ENCODE data around the gene IGFBP2.

IGFBP2 gene

GRCh38 chr2:216665717-216666116 lies 32.5 kb downstream of the IGFBP2 start:
- TF ChIP-seq TAF1 (IDR thresholded peaks at IDR 0.05; ENCODE audit: low read depth, low read length), result no peak
- TF ChIP-seq POU2F2 (IDR thresholded peaks at IDR 0.05; ENCODE audit: low read depth, low read length), result no peak
- TF ChIP-seq POLR2A (IDR thresholded peaks at IDR 0.05; ENCODE audit: low read depth, low read length), result no peak
- no peak for TF ChIP-seq PAX5 (IDR thresholded peaks at IDR 0.05; ENCODE audit: insufficient read depth, low read length, severe bottlenecking)
- TF ChIP-seq SPI1 (IDR thresholded peaks at IDR 0.05; ENCODE audit: low read depth, low read length), result no peak
- TF ChIP-seq POLR2AphosphoS5 (IDR thresholded peaks at IDR 0.05; ENCODE audit: low read depth, low read length), result no peak
- DNase-seq (ENCODE audit: insufficient read length, low spot score) (no peak), FAIRE-seq (no peak)

- DNase-seq (ENCODE audit: insufficient read length, low spot score) (peak; percentile 66), FAIRE-seq (peak; percentile 99)
- TF ChIP-seq PAX5 (IDR thresholded peaks at IDR 0.05; ENCODE audit: insufficient read depth, low read length, severe bottlenecking) (no peak), SPI1 (IDR thresholded peaks at IDR 0.05; ENCODE audit: low read depth, low read length) (no peak), POLR2AphosphoS5 (IDR thresholded peaks at IDR 0.05; ENCODE audit: low read depth, low read length) (no peak), TAF1 (IDR thresholded peaks at IDR 0.05; ENCODE audit: low read depth, low read length) (no peak), POLR2A (IDR thresholded peaks at IDR 0.05; ENCODE audit: low read depth, low read length) (no peak), POU2F2 (IDR thresholded peaks at IDR 0.05; ENCODE audit: low read depth, low read length) (no peak)
Observed at GRCh38 chr2:216666461-216667233, 33.4 kb downstream of the IGFBP2 start.

- FAIRE-seq (no peak), DNase-seq (ENCODE audit: insufficient read length, low spot score) (no peak)
- TF ChIP-seq POLR2AphosphoS5 (IDR thresholded peaks at IDR 0.05; ENCODE audit: low read depth, low read length), result no peak
- TF ChIP-seq POLR2A (IDR thresholded peaks at IDR 0.05; ENCODE audit: low read depth, low read length), result no peak
- TF ChIP-seq POU2F2 (IDR thresholded peaks at IDR 0.05; ENCODE audit: low read depth, low read length), result no peak
- no peak for TF ChIP-seq SPI1 (IDR thresholded peaks at IDR 0.05; ENCODE audit: low read depth, low read length)
- TF ChIP-seq PAX5 (IDR thresholded peaks at IDR 0.05; ENCODE audit: insufficient read depth, low read length, severe bottlenecking), result no peak
- TF ChIP-seq TAF1 (IDR thresholded peaks at IDR 0.05; ENCODE audit: low read depth, low read length), result no peak
Observed at GRCh38 chr2:216670266-216671080, 37.3 kb downstream of the IGFBP2 start.

- no peak for DNase-seq (ENCODE audit: insufficient read length, low spot score)
- TF ChIP-seq POLR2AphosphoS5 (IDR thresholded peaks at IDR 0.05; ENCODE audit: low read depth, low read length) (no peak), POLR2A (IDR thresholded peaks at IDR 0.05; ENCODE audit: low read depth, low read length) (no peak), SPI1 (IDR thresholded peaks at IDR 0.05; ENCODE audit: low read depth, low read length) (no peak), TAF1 (IDR thresholded peaks at IDR 0.05; ENCODE audit: low read depth, low read length) (no peak)
- no peak for FAIRE-seq
Observed at GRCh38 chr2:216671081-216671411, 37.8 kb downstream of the IGFBP2 start.

- TF ChIP-seq POLR2A (IDR thresholded peaks at IDR 0.05; ENCODE audit: low read depth, low read length) (no peak), PAX5 (IDR thresholded peaks at IDR 0.05; ENCODE audit: insufficient read depth, low read length, severe bottlenecking) (no peak)
- DNase-seq (ENCODE audit: insufficient read length, low spot score), result no peak
- no peak for FAIRE-seq
Observed at GRCh38 chr2:216671791-216672343, 38.6 kb downstream of the IGFBP2 start.

- no peak for TF ChIP-seq SPI1 (IDR thresholded peaks at IDR 0.05; ENCODE audit: low read depth, low read length)
- no peak for TF ChIP-seq POLR2AphosphoS5 (IDR thresholded peaks at IDR 0.05; ENCODE audit: low read depth, low read length)
- no peak for TF ChIP-seq PAX5 (IDR thresholded peaks at IDR 0.05; ENCODE audit: insufficient read depth, low read length, severe bottlenecking)
- TF ChIP-seq POLR2A (IDR thresholded peaks at IDR 0.05; ENCODE audit: low read depth, low read length), result no peak
- FAIRE-seq (no peak), DNase-seq (ENCODE audit: insufficient read length, low spot score) (no peak)
Observed at GRCh38 chr2:216672466-216672865, 39.2 kb downstream of the IGFBP2 start.

GRCh38 chr2:216673021-216673420 lies 39.8 kb downstream of the IGFBP2 start:
- TF ChIP-seq POLR2AphosphoS5 (IDR thresholded peaks at IDR 0.05; ENCODE audit: low read depth, low read length) (no peak), TAF1 (IDR thresholded peaks at IDR 0.05; ENCODE audit: low read depth, low read length) (no peak), POLR2A (IDR thresholded peaks at IDR 0.05; ENCODE audit: low read depth, low read length) (no peak), POU2F2 (IDR thresholded peaks at IDR 0.05; ENCODE audit: low read depth, low read length) (no peak)
- DNase-seq (ENCODE audit: insufficient read length, low spot score) (no peak), FAIRE-seq (no peak)

GRCh38 chr2:216673609-216674008 lies 40.4 kb downstream of the IGFBP2 start:
- no peak for DNase-seq (ENCODE audit: insufficient read length, low spot score)
- TF ChIP-seq POLR2A (IDR thresholded peaks at IDR 0.05; ENCODE audit: low read depth, low read length), result no peak
- TF ChIP-seq SPI1 (IDR thresholded peaks at IDR 0.05; ENCODE audit: low read depth, low read length), result no peak
- no peak for TF ChIP-seq PAX5 (IDR thresholded peaks at IDR 0.05; ENCODE audit: insufficient read depth, low read length, severe bottlenecking)
- no peak for TF ChIP-seq POLR2AphosphoS5 (IDR thresholded peaks at IDR 0.05; ENCODE audit: low read depth, low read length)
- TF ChIP-seq TAF1 (IDR thresholded peaks at IDR 0.05; ENCODE audit: low read depth, low read length), result no peak
- TF ChIP-seq POU2F2 (IDR thresholded peaks at IDR 0.05; ENCODE audit: low read depth, low read length), result no peak
- no peak for FAIRE-seq

- no peak for TF ChIP-seq POLR2AphosphoS5 (IDR thresholded peaks at IDR 0.05; ENCODE audit: low read depth, low read length)
- no peak for TF ChIP-seq TAF1 (IDR thresholded peaks at IDR 0.05; ENCODE audit: low read depth, low read length)
- TF ChIP-seq PAX5 (IDR thresholded peaks at IDR 0.05; ENCODE audit: insufficient read depth, low read length, severe bottlenecking), result no peak
- TF ChIP-seq SPI1 (IDR thresholded peaks at IDR 0.05; ENCODE audit: low read depth, low read length), result no peak
- TF ChIP-seq POLR2A (IDR thresholded peaks at IDR 0.05; ENCODE audit: low read depth, low read length), result no peak
- TF ChIP-seq POU2F2 (IDR thresholded peaks at IDR 0.05; ENCODE audit: low read depth, low read length), result no peak
- FAIRE-seq, result no peak
- no peak for DNase-seq (ENCODE audit: insufficient read length, low spot score)
Observed at GRCh38 chr2:216674376-216674775, 41.2 kb downstream of the IGFBP2 start.

All from GM12891 (cell line).